ENCODE measurements around the gene EID3.

Gene EID3

DNA sequence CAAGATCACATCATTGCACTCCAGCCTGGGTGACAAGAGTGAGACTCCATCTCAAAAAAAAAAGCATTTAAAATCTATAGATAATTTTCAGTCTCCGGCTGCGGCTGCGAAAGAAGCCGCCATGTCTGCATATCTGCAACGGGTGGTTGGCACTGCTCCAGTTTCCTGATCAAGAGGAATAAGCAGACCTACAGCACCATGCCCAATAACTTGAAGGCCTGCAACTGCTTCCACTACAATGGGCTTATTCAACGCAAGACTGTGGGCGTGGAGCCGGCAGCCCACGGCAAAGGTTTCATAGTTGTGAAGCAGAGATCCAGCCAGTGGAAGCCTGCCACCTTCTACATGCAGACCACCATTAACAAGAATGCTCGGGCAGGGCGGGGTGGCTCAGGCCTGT, 30.6 kb upstream of the EID3 start:
- TF ChIP-seq, protein P1, sequence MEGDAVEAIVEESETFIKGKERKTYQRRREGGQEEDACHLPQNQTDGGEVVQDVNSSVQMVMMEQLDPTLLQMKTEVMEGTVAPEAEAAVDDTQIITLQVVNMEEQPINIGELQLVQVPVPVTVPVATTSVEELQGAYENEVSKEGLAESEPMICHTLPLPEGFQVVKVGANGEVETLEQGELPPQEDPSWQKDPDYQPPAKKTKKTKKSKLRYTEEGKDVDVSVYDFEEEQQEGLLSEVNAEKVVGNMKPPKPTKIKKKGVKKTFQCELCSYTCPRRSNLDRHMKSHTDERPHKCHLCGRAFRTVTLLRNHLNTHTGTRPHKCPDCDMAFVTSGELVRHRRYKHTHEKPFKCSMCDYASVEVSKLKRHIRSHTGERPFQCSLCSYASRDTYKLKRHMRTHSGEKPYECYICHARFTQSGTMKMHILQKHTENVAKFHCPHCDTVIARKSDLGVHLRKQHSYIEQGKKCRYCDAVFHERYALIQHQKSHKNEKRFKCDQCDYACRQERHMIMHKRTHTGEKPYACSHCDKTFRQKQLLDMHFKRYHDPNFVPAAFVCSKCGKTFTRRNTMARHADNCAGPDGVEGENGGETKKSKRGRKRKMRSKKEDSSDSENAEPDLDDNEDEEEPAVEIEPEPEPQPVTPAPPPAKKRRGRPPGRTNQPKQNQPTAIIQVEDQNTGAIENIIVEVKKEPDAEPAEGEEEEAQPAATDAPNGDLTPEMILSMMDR (IDR thresholded peaks at IDR 0.05; ENCODE audit: insufficient read depth, low read length, poor library complexity, severe bottlenecking), result no peak
- DNase-seq (ENCODE audit: extremely low read depth, insufficient read length), result no peak
- Histone ChIP-seq H3K27me3 (replicated peaks; ENCODE audit: control insufficient read depth, insufficient read depth, low read length) (no peaks in the 10 kb centered on the region), H3K36me3 (ENCODE audit: control insufficient read depth, insufficient read depth, low read length) (no peaks in the 10 kb centered on the region), H3K4me3 (replicated peaks; ENCODE audit: low read depth, low read length) (no peak overlapping the region)

DNA sequence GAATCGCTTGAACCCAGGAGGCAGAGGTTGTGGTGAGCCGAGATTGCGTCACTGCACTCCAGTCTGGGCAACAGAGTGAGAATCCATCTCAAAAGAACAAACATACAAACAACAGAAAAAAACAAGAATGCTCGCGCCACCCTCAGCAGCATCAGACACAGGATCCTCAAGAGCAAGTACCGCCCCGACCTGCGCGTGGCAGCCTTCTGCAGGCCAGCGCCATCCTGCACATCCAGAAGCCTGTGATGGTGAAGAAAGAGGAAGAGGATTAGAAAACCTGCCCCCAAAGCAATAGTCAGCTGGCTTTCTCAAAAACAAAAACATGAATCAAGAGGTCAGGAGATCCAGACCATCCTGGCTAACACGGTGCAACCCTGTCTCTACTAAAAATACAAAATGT, 30.0 kb upstream of the EID3 start:
- TF ChIP-seq, protein P1 (IDR thresholded peaks at IDR 0.05; ENCODE audit: insufficient read depth, low read length, poor library complexity, severe bottlenecking), result no peak
- H3K36me3 ChIP-seq (ENCODE audit: control insufficient read depth, insufficient read depth, low read length), result no peaks in the 10 kb centered on the region
- no peak overlapping the region for H3K4me3 ChIP-seq (replicated peaks; ENCODE audit: low read depth, low read length)
- no peak for DNase-seq (ENCODE audit: extremely low read depth, insufficient read length)
- H3K27me3 ChIP-seq (replicated peaks; ENCODE audit: control insufficient read depth, insufficient read depth, low read length), result no peaks in the 10 kb centered on the region

DNA sequence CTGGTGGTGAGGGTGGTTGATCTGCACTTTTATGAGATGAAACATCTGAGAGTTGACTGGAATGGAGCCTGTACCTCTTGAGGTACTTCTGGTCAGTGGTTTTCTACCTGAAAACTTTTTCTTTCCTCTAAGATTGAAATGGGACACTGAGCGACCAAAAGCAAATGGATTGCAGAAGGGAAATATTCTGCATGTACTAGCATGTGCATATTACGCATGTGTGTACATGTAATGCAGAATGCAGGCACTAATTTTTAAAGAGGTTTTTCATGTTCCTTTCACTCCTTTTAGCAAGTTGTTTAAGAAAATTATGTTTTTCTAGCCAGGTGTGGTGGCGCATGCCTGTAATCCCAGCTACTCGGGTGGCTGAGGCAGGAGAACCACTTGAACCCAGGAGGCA, 28.7 kb upstream of the EID3 start:
- Histone ChIP-seq H3K27me3 (replicated peaks; ENCODE audit: control insufficient read depth, insufficient read depth, low read length) (no peaks in the 10 kb centered on the region), H3K4me3 (replicated peaks; ENCODE audit: low read depth, low read length) (no peak overlapping the region), H3K36me3 (ENCODE audit: control insufficient read depth, insufficient read depth, low read length) (no peaks in the 10 kb centered on the region)
- TF ChIP-seq, protein P1 (IDR thresholded peaks at IDR 0.05; ENCODE audit: insufficient read depth, low read length, poor library complexity, severe bottlenecking), result no peak
- no peak for DNase-seq (ENCODE audit: extremely low read depth, insufficient read length)

DNA sequence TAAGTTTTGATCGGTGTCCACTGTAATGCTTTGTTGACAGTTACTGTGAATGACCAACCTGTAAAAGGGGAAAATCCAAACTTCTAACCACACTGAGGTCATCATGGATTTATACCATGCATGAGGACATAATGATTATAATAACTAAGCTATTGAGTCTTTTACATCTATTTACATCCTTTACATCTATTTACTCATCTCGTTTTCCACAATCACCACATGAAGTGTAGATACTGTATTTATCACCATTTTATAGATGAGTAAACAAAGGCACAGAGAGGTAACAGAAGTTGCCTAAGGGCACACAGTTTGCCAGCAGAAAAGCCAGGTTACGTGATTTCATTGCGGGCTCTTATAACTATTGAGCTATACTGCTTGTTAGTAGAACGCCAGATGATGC, 27.9 kb upstream of the EID3 start:
- no peaks in the 10 kb centered on the region for H3K27me3 ChIP-seq (replicated peaks; ENCODE audit: control insufficient read depth, insufficient read depth, low read length)
- H3K36me3 ChIP-seq (ENCODE audit: control insufficient read depth, insufficient read depth, low read length), result no peaks in the 10 kb centered on the region
- no peak overlapping the region; the same call in 1 of the 2 replicates for H3K4me3 ChIP-seq (replicated peaks; ENCODE audit: low read depth, low read length)
- no peak for DNase-seq (ENCODE audit: extremely low read depth, insufficient read length)
- TF ChIP-seq, protein P1 (IDR thresholded peaks at IDR 0.05; ENCODE audit: insufficient read depth, low read length, poor library complexity, severe bottlenecking), result no peak

GRCh38 chr12:104276273-104277131, 27.0 kb upstream of the EID3 start:
- H3K4me3 ChIP-seq (replicated peaks; ENCODE audit: low read depth, low read length), result peak overlapping the region; percentile 57
- TF ChIP-seq, protein P1 (IDR thresholded peaks at IDR 0.05; ENCODE audit: insufficient read depth, low read length, poor library complexity, severe bottlenecking), result no peak
- H3K27me3 ChIP-seq (replicated peaks; ENCODE audit: control insufficient read depth, insufficient read depth, low read length), result no peaks in the 10 kb centered on the region
- no peak for DNase-seq (ENCODE audit: extremely low read depth, insufficient read length)
- no peaks in the 10 kb centered on the region for H3K36me3 ChIP-seq (ENCODE audit: control insufficient read depth, insufficient read depth, low read length)
